H9 (cell line): ENCODE data around the gene RANBP3. TPM values are rescaled to one million over a fixed set of nuclear protein-coding genes. Genes with fewer than 3 reads are reported as not detected.

ENCODE experiments used
- DNase-seq: peaks from one replicate; pipeline ENCODE4 v3.0.0-alpha.2; 2017
- H2AFZ ChIP-seq: one replicate; pipeline ENCODE4 v1.6.1; 2013; ENCODE audit warnings: mild to moderate bottlenecking, low read length, control low read depth, moderate library complexity
- H2AK5ac ChIP-seq: 2 replicates; pipeline ENCODE4 v1.6.1; 2013; ENCODE audit warnings: low read length, control low read depth, mixed read lengths; ENCODE audit not compliant: insufficient read length
- H2BK120ac ChIP-seq: one replicate; pipeline ENCODE4 v1.6.1; 2013; ENCODE audit warnings: low read depth, mild to moderate bottlenecking, low read length, control low read depth, inconsistent platforms; ENCODE audit not compliant: poor library complexity, severe bottlenecking
- H2BK12ac ChIP-seq: 2 replicates; pipeline ENCODE4 v1.6.1; 2013; ENCODE audit warnings: low read length, control low read depth, mixed read lengths, low read depth; ENCODE audit not compliant: insufficient read length
- H2BK15ac ChIP-seq: 2 replicates; pipeline ENCODE4 v1.6.1; 2013; ENCODE audit warnings: low read depth, low read length, control low read depth
- H2BK20ac ChIP-seq: one replicate; pipeline ENCODE4 v1.6.1; 2013; ENCODE audit warnings: low read depth, mild to moderate bottlenecking, low read length, control low read depth, inconsistent platforms; ENCODE audit not compliant: poor library complexity, severe bottlenecking
- H2BK5ac ChIP-seq: 2 replicates; pipeline ENCODE4 v1.6.1; 2013; ENCODE audit warnings: low read length, control low read depth, mixed read lengths; ENCODE audit not compliant: insufficient read length
- H3K14ac ChIP-seq: 2 replicates; pipeline ENCODE4 v1.6.1; 2013; ENCODE audit warnings: low read length, control low read depth; ENCODE audit not compliant: insufficient read depth
- H3K18ac ChIP-seq: 2 replicates; pipeline ENCODE4 v1.6.1; 2013; ENCODE audit warnings: low read depth, mild to moderate bottlenecking, mixed read lengths, low read length, control low read depth; ENCODE audit not compliant: insufficient read length
- H3K23ac ChIP-seq: 2 replicates; pipeline ENCODE4 v1.6.1; 2013; ENCODE audit warnings: low read length, control low read depth, mixed read lengths, low read depth; ENCODE audit not compliant: insufficient read length
- H3K23me2 ChIP-seq: 2 replicates; pipeline ENCODE4 v1.6.1; 2013; ENCODE audit warnings: low read depth, mild to moderate bottlenecking, mixed read lengths, low read length, control low read depth; ENCODE audit not compliant: insufficient read length, poor library complexity, severe bottlenecking
- H3K27ac ChIP-seq: 2 replicates; pipeline ENCODE4 v1.5.1; 2013; ENCODE audit warnings: low read length, control low read depth, mixed read lengths, low read depth; ENCODE audit not compliant: insufficient read length
- H3K27me3 ChIP-seq: 2 replicates; pipeline ENCODE4 v1.6.1; 2013; ENCODE audit warnings: low read length, control low read depth, inconsistent platforms; ENCODE audit not compliant: insufficient read depth
- H3K4ac ChIP-seq: 2 replicates; pipeline ENCODE4 v1.6.1; 2013; ENCODE audit warnings: low read depth, mild to moderate bottlenecking, control low read depth, inconsistent platforms, low read length, moderate library complexity
- H3K4me1 ChIP-seq: 2 replicates; pipeline ENCODE4 v1.6.1; 2013; ENCODE audit warnings: low read length, control low read depth, inconsistent platforms; ENCODE audit not compliant: insufficient read depth
- H3K4me2 ChIP-seq: 2 replicates; pipeline ENCODE4 v1.6.1; 2013; ENCODE audit warnings: low read length, control low read depth, mixed read lengths; ENCODE audit not compliant: insufficient read length, insufficient read depth
- H3K56ac ChIP-seq: 2 replicates; pipeline ENCODE4 v1.6.1; 2013; ENCODE audit warnings: low read depth, mild to moderate bottlenecking, mixed read lengths, low read length, control low read depth; ENCODE audit not compliant: insufficient read length
- H3K79me1 ChIP-seq: 2 replicates; pipeline ENCODE4 v1.6.1; 2013; ENCODE audit warnings: low read depth, mild to moderate bottlenecking, moderate library complexity, low read length, control low read depth, inconsistent platforms; ENCODE audit not compliant: insufficient read depth, poor library complexity, severe bottlenecking
- H3K79me2 ChIP-seq: 2 replicates; pipeline ENCODE4 v1.6.1; 2013; ENCODE audit warnings: low read length, control low read depth, inconsistent platforms; ENCODE audit not compliant: insufficient read depth
- H3K9ac ChIP-seq: 2 replicates; pipeline ENCODE4 v1.6.1; 2013; ENCODE audit warnings: low read length, control low read depth, mixed read lengths; ENCODE audit not compliant: insufficient read length; ENCODE audit errors: extremely low read depth
- H3K9me3 ChIP-seq: one replicate; pipeline ENCODE4 v1.6.1; 2013; ENCODE audit warnings: low read depth, low read length, inconsistent platforms; ENCODE audit not compliant: control insufficient read depth
- H3T11ph ChIP-seq: one replicate; pipeline ENCODE4 v1.6.1; 2013; ENCODE audit warnings: mild to moderate bottlenecking, low read length, control low read depth, inconsistent platforms
- H4K20me1 ChIP-seq: one replicate; pipeline ENCODE4 v1.6.1; 2013; ENCODE audit not compliant: control insufficient read depth, insufficient read length, insufficient read depth
- H4K5ac ChIP-seq: 2 replicates; pipeline ENCODE4 v1.6.1; 2013; ENCODE audit warnings: low read depth, mild to moderate bottlenecking, mixed read lengths, low read length, control low read depth; ENCODE audit not compliant: insufficient read length
- H4K8ac ChIP-seq: replicated peaks from 2 replicates; pipeline ENCODE4 v1.6.1; 2013; ENCODE audit warnings: low read length, control low read depth, mixed read lengths, low read depth; ENCODE audit not compliant: insufficient read length
- H4K91ac ChIP-seq: 2 replicates; pipeline ENCODE4 v1.6.1; 2013; ENCODE audit warnings: low read depth, mild to moderate bottlenecking, moderate library complexity, mixed read lengths, low read length, control low read depth; ENCODE audit not compliant: insufficient read length
- H3K27ac Mint-ChIP-seq, 3 experiments: 2 replicates in 2 of 3; 3 replicates in 1 of 3; pipeline ENCODE4 v1.8.0; 2020 to 2021; ENCODE audit warnings: mixed read lengths in 3 of 3, mild to moderate bottlenecking in 1 of 3, moderate library complexity in 1 of 3
- H3K27me3 Mint-ChIP-seq: 2 replicates; pipeline ENCODE4 v1.8.0; 2021; ENCODE audit warnings: low read depth, mild to moderate bottlenecking, moderate library complexity, mixed read lengths
- H3K36me3 Mint-ChIP-seq, 3 experiments: 2 replicates in 2 of 3; 3 replicates in 1 of 3; pipeline ENCODE4 v1.8.0; 2020 to 2021; ENCODE audit warnings: low read depth in 3 of 3, mixed read lengths in 3 of 3; ENCODE audit not compliant: insufficient read depth in 1 of 3
- H3K4me1 Mint-ChIP-seq, 2 experiments: 2 replicates each; pipeline ENCODE4 v1.8.0; 2020; ENCODE audit warnings: mixed read lengths in 2 of 2
- H3K4me3 Mint-ChIP-seq, 2 experiments: 2 replicates in 1 of 2; 3 replicates in 1 of 2; pipeline ENCODE4 v1.8.0; 2020 to 2021; ENCODE audit warnings: mild to moderate bottlenecking in 2 of 2, mixed read lengths in 2 of 2, moderate library complexity in 1 of 2
- H3K9me3 Mint-ChIP-seq, 2 experiments: 2 replicates in 1 of 2; 3 replicates in 1 of 2; pipeline ENCODE4 v1.8.0; 2020; ENCODE audit warnings: mild to moderate bottlenecking in 2 of 2, mixed read lengths in 2 of 2, moderate library complexity in 1 of 2
- WGBS: extraction: QIAGEN DNeasy Blood & Tissue Kit; methylation state at CpG from one replicate; pipeline ENCODE4 v1.1.7; 2013; ENCODE audit warnings: missing lambda C conversion rate, low lambda C conversion rate, mixed read lengths; ENCODE audit not compliant: insufficient read length; ENCODE audit errors: extremely low coverage; 5-methylcytosine and 5-hydroxymethylcytosine counted together
- total RNA-seq: library from RNA; stranded (reverse); gene quantifications from 2 replicates; pipeline ENCODE4 v1.2.1, GENCODE V29; 2021
- TF ChIP-seq, protein P1 (sequence below): fragments of 200-600 bp; sonication (generic); conservative IDR thresholded peaks from 3 replicates; pipeline ENCODE4 v1.8.0; 2021; ENCODE audit warnings: antibody characterized with exemption, mild to moderate bottlenecking

Gene RANBP3
- total RNA-seq, 1 experiment from 2014 or later: 86.5 TPM

DNA sequence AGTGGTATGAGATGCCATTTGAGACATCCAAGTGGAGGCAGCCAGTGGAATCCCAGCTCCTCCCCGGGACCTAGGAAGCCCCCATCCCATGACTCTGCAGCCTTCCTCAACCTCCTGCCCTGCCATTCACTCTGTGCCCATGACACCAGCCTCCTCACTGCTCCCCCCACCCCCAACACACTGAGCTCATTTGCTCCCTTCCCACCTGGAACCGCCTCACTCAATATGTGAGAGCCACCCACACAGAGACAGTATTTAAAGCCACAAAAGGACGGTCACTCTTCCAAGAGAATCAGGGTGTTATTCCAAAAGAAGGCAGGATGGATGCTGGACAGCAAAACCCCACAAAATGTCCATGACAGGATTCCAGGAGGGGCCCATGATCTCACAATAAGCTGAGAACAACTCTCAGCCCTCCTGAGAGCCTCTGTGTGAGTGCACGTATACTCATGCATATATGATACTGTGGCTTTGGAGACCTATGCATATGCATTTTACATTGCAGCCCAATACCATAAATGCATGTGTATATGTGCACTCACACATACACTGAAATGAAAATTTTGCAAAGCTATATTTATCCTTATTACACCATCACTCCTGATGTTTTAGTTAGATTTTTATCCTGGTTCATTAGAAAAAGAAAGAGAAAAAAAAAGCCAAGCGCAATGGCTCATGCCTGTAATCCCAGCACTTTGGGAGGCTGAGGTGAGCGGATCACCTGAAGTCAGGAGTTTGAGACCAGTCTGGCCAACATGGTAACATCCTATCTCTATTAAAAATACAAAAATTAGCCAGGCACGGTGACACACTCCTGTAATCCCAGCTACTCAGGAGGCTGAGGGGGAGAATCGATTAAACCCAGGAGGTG is 10.8 kb upstream of the RANBP3 start:
- H3K56ac ChIP-seq: no peak overlapping the region
- no peak overlapping the region for H3K9ac ChIP-seq
- H2AFZ ChIP-seq: no peak overlapping the region
- no peaks in the 10 kb centered on the region for H3K79me2 ChIP-seq
- H2BK12ac ChIP-seq: no peak overlapping the region
- H3K27ac ChIP-seq: no peak overlapping the region
- H3K36me3 Mint-ChIP-seq: peaks cover 0 to 2% (median 0%) of the 10 kb centered on the region in 3 experiments; a peak in 2 of 7 replicates
- no peak overlapping the region for H2BK5ac ChIP-seq
- no peak overlapping the region for H4K5ac ChIP-seq
- peaks cover 18% of the 10 kb centered on the region for H3K27me3 Mint-ChIP-seq
- H3K79me1 ChIP-seq: no peaks in the 10 kb centered on the region
- H3K4me1 ChIP-seq: no peaks in the 10 kb centered on the region; the same call in 1 of the 2 replicates
- H2AK5ac ChIP-seq: no peak overlapping the region
- no peak overlapping the region for H3K4ac ChIP-seq
- H3K23ac ChIP-seq: no peak overlapping the region
- H3K4me1 Mint-ChIP-seq: peaks cover 13 to 23% of the 10 kb centered on the region in 2 experiments
- H3K4me2 ChIP-seq: no peak overlapping the region
- no peak overlapping the region for H2BK120ac ChIP-seq
- H2BK15ac ChIP-seq: no peak overlapping the region
- H3K4me3 Mint-ChIP-seq: no peak overlapping the region
- H3K27me3 ChIP-seq: no peaks in the 10 kb centered on the region
- H3K23me2 ChIP-seq: no peaks in the 10 kb centered on the region
- H3T11ph ChIP-seq: no peak overlapping the region
- no peak for DNase-seq
- H4K20me1 ChIP-seq: no peaks in the 10 kb centered on the region
- no peak overlapping the region for H3K18ac ChIP-seq
- peak overlapping the region in 1 of 3 experiments; percentile 14; a peak in 2 of 7 replicates for H3K27ac Mint-ChIP-seq
- no peaks in the 10 kb centered on the region for H3K9me3 ChIP-seq
- no peak overlapping the region for H2BK20ac ChIP-seq
- TF ChIP-seq, protein P1, sequence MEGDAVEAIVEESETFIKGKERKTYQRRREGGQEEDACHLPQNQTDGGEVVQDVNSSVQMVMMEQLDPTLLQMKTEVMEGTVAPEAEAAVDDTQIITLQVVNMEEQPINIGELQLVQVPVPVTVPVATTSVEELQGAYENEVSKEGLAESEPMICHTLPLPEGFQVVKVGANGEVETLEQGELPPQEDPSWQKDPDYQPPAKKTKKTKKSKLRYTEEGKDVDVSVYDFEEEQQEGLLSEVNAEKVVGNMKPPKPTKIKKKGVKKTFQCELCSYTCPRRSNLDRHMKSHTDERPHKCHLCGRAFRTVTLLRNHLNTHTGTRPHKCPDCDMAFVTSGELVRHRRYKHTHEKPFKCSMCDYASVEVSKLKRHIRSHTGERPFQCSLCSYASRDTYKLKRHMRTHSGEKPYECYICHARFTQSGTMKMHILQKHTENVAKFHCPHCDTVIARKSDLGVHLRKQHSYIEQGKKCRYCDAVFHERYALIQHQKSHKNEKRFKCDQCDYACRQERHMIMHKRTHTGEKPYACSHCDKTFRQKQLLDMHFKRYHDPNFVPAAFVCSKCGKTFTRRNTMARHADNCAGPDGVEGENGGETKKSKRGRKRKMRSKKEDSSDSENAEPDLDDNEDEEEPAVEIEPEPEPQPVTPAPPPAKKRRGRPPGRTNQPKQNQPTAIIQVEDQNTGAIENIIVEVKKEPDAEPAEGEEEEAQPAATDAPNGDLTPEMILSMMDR: no peak
- no peak overlapping the region for H4K8ac ChIP-seq
- WGBS: no CpG with 5 or more reads among the region's 8 CpGs
- H3K14ac ChIP-seq: no peak overlapping the region
- peaks cover 0 to 2% of the 10 kb centered on the region in 2 experiments; a peak in 2 of 5 replicates for H3K9me3 Mint-ChIP-seq
- no peak overlapping the region for H4K91ac ChIP-seq
